HG03442 (cell line): Measurements from ENCODE around the gene FAM20C.
"Not testable (repeated sequence)": the region's sequence is repeated elsewhere in the genome, so short reads cannot be mapped to it uniquely, and the experiment has no call there.

Experiments used
- ATAC-seq: cut with Tn5 transposase; IDR thresholded peaks from one replicate; pipeline ENCODE4 v1.9.1; 2021; ENCODE audit warnings: mild to moderate bottlenecking, moderate library complexity; ENCODE audit not compliant: unreplicated experiment

The FAM20C gene

DNA sequence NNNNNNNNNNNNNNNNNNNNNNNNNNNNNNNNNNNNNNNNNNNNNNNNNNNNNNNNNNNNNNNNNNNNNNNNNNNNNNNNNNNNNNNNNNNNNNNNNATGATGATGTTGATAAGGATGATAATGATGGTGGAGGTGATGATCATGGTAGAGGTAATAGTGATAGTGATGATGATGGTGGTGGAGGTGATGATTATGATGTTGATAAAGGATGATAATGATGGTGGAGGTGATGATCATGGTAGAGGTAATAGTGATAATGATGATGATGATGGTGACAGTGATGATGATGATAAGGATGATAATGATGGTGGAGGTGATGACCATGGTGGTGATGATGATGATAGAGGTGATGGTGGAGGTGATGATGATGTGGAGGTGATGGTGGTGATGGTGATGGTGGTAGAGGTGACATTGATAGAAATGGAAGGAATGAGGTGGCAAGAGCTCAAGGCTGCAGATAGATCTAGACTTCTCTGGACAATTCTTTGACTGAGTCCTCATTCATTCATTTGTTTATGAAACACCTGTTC is 47.8 kb downstream of the FAM20C start:
- ATAC-seq: no peak

DNA sequence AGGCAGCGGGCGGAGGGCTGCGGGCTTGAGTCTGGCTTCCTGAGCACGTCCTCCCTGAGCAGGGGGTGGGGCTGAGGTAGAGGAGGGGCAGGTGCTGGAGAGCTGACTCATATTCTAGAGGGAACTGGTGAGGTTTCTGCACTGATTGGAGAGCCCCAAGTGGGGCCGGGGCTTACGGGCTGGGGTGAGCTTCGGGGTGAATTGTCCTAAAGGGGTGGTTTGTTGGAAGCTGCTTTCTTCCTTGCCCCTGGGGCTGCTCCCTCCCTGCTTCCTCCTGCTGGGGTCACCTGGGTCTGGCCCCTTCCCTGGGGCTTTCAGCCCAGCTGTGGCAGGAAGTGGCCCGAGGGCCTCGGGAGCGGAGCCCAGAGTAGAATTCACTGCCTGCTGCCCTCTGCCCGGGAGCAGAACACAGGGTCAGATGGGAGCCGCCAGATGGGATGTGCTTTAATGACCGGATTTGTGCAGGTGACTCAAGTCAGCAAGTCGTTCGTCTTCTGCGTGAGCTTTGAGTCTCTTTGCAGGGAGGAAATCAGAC is 48.6 kb downstream of the FAM20C start:
- ATAC-seq: no peak

DNA sequence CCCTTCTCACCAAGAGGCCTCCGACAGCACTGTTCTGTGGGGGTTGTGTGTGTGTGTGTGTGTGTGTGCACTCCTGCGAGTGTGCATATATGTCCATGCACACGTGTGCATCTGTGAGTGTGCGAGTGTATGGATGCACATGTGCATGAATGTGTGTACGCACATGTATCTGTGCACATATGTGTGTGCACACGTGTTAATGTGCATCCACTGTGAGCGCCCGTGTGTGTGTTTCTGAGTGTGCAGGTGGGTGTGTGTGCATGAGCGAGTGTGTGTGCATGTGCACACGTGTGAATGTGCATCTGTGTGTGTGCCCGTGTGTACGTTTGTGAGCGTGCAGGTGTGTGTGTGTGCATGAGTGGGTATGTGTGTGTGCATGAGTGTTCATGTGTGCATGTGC is 49.1 kb downstream of the FAM20C start:
- ATAC-seq: no peak

GRCh38 chr7:242826-243579 is 50.6 kb downstream of the FAM20C start:
- ATAC-seq: not testable (repeated sequence)

- ATAC-seq: not testable (repeated sequence)
Measured at GRCh38 chr7:243580-243978, 51.2 kb downstream of the FAM20C start.

- no peak for ATAC-seq
Measured at GRCh38 chr7:244974-245373, 52.6 kb downstream of the FAM20C start.

- no peak for ATAC-seq
Measured at GRCh38 chr7:245574-246295, 53.4 kb downstream of the FAM20C start.

GRCh38 chr7:246451-246850 is 54.1 kb downstream of the FAM20C start:
- ATAC-seq: no peak

DNA sequence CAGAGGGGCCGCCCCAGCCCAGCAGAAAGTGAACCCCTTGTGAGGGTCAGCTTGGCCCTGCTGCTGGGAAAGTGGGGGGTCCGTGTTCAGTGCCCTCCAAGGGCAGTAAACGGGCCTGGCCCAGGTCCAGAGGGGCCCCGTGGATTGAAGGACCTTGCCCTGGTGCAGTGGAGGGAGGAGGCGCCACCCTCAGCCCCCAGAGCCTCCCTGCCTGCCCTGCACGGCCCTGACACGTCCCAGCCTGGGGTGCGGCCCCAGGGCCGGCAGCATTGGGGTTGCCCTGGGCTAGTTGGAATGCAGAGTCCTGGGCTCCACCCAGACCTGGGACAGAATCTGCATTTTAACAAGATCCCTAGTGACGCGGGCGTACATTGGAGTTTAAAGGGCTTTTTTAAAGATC is 54.8 kb downstream of the FAM20C start:
- ATAC-seq: no peak

- ATAC-seq: no peak
Measured at GRCh38 chr7:247636-248035, 55.3 kb downstream of the FAM20C start.

DNA sequence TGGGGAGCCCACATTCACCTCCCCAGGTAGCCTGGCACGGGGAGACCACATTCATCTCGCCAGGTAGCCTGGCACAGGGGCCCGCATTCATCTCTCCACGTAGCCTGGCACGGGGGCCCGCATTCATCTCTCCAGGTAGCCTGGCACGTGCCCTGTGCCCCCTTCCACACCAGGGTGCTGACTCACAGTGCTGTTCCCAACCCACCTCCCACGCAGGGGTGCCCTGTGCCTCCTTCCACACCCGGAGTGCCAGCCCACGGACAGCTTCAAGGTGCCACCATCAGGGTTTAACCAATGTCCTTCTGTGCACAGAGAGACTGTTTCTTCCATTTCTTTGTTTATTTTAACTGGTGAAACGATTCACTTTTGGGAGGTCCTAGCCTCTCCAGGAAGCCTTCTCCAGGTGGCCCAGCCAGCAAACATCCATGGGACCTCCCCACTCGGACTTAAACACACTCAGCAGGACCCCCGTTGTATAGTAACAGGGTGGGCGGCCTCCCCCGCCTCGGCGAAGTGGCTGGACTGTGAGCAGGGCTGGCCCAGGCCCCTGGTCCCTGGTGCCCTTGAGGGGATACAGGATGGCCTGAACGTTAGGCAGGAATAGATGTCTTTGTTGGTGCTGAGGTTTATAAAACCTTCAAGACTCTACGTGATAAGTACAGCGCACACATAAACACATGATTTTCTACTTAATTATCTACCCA is 56.5 kb downstream of the FAM20C start:
- no peak for ATAC-seq

GRCh38 chr7:249989-250388 is 57.6 kb downstream of the FAM20C start:
- ATAC-seq: no peak

DNA sequence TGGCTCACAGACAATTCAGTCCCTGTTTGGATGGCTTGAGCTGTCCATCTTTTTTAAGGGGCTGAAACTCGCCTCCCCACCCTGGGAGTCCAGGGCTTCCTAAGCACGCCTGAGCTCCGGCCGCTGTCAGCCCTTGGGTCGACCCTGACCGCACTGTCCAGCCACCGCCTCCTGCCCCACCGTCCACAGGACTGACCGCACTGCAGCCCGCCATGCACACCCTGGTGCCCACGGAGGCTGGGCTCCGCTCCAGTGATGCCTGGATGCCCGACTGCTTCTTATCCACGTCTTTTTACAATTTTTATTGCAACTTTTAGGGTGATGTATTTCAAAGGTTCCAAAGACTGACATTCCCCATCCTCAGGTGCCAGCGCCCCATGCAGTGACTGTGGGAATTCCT is 58.2 kb downstream of the FAM20C start:
- no peak for ATAC-seq

GRCh38 chr7:251005-251404 is 58.6 kb downstream of the FAM20C start:
- ATAC-seq: no peak

- ATAC-seq: no peak
Measured at GRCh38 chr7:251446-252175, 59.2 kb downstream of the FAM20C start.

DNA sequence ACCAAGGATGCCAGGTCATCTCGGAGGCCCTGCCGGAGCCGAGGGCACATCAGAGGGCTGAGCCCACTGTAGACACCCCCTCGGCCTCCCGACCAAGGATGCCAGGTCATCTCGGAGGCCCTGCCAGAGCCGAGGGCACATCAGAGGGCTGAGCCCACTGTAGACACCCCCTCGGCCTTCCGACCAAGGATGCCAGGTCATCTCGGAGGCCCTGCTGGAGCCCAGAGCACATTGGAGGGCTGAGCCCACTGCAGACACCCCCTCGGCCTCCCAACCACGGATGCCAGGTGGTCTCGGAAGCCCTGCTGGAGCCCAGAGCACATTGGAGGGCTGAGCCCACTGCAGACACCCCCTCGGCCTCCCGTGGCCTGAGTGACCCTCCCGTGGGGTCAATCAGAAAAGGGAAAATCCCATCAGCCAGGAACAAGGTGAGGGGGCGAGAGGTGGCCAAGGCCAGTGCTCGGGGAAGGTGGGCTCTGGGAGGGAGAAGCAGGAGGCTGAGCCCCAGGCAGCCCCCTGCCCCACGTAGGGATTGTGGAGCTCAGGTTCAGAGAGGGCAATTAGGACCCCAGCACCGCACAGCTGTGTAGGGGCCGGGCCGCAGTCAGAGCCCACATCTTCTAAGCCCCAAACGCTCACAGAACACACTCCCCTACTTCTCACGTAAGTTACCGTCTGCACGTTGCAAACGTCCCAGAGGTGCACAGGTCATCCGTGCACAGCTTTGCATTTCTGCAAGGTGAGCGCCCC is 60.0 kb downstream of the FAM20C start:
- ATAC-seq: no peak

- no peak for ATAC-seq
Measured at GRCh38 chr7:252981-253380, 60.6 kb downstream of the FAM20C start.

- ATAC-seq: no peak
Measured at GRCh38 chr7:253581-254336, 61.4 kb downstream of the FAM20C start.

DNA sequence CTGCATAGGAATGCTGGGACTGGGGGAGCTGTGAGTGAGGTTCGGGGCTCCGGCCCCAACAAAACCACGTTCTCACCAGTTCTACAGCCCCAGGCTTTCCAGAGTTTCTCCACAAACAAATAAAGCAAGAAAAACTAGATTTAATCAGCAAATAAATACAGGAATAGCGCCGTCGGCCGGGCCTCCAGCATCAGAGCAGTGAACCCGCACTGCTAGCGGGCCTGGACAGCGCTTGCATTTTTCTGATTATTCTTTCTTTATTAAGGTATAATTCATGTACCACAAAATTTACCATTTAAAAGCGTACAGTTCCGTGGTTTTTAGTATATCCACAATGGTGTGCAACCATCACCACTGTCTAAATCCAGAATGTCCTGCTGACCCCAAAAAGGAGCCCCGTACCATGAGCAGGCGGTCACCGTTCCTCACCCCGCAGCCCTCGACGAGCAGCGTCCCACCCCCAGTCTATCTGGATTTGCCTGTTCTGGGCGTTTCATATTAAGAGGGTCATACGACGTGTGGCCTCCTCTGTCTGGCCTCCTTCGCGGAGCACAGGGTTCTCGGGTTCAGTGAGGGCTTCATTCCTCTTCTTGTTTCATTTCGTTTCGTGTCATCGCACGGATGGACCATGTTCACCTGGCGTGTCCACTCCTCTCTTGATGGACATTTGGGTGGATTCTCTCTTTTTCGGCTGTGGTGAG is 62.1 kb downstream of the FAM20C start:
- no peak for ATAC-seq
